GM12891 (cell line): ENCODE data around the gene HSDL2.

Source experiments
- PAX5 ChIP-seq: IDR thresholded peaks from 2 replicates; pipeline ENCODE4 v1.6.1; 2011; ENCODE audit warnings: low read length, moderate library complexity, mild to moderate bottlenecking; ENCODE audit not compliant: insufficient read depth, severe bottlenecking
- POLR2A ChIP-seq: IDR thresholded peaks from 2 replicates; pipeline ENCODE4 v1.6.1; 2011; ENCODE audit warnings: low read depth, low read length, control low read depth
- POLR2AphosphoS5 ChIP-seq: IDR thresholded peaks from 2 replicates; pipeline ENCODE4 v1.6.1; 2011; ENCODE audit warnings: low read depth, low read length, control low read depth
- TAF1 ChIP-seq: IDR thresholded peaks from 2 replicates; pipeline ENCODE4 v1.6.1; 2011; ENCODE audit warnings: low read depth, low read length, control low read depth

DNA sequence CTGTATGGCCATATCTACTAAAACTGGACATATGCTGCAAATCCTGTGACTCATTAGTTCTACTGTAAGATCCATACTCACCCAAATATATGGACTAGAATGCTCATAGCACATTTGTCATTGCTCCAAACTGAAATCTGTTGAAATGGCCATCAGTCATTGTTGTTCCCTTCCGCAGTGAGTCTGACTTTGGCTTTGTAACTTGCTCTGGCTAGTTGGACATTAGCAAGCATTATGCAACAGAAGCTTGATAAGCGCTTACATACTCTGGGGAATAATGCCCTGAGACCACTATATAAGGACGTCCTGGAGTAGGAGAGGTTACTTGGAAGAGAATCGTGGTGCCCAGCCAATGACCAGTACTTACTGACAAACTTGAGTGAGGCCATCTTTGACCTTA is 115.7 kb downstream of the HSDL2 start:
- TF ChIP-seq POLR2AphosphoS5 (no peak), TAF1 (no peak), POLR2A (no peak), PAX5 (no peak)
